ENCODE data around the gene PLD1.

PLD1 gene

DNA sequence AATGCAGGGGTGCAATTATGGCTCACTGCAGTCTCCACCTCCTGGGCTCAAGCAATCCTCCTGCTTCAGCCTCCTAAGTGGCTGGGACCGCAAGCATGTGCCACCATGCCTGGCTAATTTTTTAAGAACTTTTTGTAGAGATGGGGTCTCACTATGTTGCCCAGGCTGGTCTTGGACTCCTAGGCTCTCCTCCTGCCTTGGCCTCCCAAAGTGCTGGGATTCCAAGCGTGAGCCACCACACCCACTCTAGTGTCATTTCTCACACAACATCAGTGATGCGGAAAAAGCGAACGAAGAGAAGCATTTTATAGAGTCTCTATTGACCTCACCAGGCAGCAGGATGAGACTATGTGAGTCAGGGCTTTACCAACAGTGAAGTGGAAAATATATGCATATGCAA is 137.7 kb downstream of the PLD1 start:
- no peak for DNase-seq (ENCODE audit: low read depth in 1 of 2, low spot score in 1 of 2)

DNA sequence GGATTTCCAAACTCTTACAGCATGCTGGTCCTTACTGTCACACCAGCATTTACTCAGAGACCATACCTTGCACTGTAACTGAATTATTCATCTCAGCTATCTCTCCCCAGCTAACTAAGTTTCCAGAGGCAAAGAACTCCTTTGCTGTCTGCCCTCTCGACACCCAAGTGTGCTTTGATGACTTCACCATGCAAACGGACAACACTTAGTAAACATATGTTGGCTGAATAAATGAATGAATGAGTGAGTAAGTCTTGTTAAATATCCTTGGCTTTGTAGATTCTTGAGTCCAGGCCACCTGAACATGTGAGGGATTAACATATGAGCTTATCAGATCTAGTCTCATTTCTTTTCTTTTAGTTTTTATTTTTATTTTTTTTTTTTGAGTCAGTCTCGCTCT is 138.2 kb downstream of the PLD1 start:
- no peak for DNase-seq (ENCODE audit: low read depth in 1 of 2, low spot score in 1 of 2)

- no peak for DNase-seq (ENCODE audit: low read depth in 1 of 2, low spot score in 1 of 2)
Measured at GRCh38 chr3:171671709-171672108, 138.6 kb downstream of the PLD1 start.

DNA sequence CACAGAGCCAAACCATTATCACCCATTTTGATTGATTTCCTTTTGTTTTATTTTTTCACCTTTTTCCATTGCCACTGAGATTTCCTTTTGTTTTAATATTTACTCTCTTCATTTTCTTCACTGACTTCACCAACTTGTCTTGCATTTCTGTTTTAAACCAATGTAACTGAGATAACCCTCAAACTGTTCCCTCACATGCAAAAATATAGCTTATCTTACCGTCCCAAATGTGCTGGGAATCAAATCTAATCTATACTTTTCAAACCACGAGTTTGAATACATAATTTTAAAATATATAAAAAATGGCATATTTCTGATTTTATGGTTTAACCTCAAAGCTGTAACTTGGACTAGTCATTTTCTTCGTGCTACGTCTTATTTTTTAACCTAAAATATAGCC is 143.8 kb downstream of the PLD1 start:
- no peak for DNase-seq (ENCODE audit: low read depth in 1 of 2, low spot score in 1 of 2)

- DNase-seq (ENCODE audit: low read depth in 1 of 2, low spot score in 1 of 2), result no peak
Measured at GRCh38 chr3:171663805-171664204, 146.5 kb downstream of the PLD1 start.

GRCh38 chr3:171661484-171661883 is 148.8 kb downstream of the PLD1 start:
- DNase-seq (ENCODE audit: low read depth in 1 of 2, low spot score in 1 of 2), result no peak

DNA sequence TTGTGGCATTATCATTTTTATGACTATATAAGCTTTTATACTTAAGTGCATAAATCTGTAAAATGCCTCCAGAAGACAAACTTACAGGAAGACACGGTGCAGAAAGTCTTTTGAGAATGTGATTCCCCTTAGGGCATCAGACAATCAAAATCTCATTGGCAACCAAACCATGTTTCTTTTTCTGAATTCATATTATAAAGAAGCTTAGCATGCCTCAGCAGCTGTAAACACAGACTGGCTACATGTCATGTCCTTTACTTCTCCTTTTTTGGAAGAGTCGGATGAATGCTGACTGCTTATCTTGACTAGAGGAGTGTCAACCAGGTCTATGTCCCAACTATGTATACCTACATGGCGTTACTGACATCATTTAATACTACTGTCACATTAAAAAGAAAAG is 150.1 kb downstream of the PLD1 start:
- no peak for DNase-seq (ENCODE audit: low read depth in 1 of 2, low spot score in 1 of 2)

- no peak for DNase-seq (ENCODE audit: low read depth in 1 of 2, low spot score in 1 of 2)
Measured at GRCh38 chr3:171658841-171659240, 151.4 kb downstream of the PLD1 start.

GRCh38 chr3:171654809-171655208 is 155.5 kb downstream of the PLD1 start:
- no peak for DNase-seq (ENCODE audit: low read depth in 1 of 2, low spot score in 1 of 2)

DNA sequence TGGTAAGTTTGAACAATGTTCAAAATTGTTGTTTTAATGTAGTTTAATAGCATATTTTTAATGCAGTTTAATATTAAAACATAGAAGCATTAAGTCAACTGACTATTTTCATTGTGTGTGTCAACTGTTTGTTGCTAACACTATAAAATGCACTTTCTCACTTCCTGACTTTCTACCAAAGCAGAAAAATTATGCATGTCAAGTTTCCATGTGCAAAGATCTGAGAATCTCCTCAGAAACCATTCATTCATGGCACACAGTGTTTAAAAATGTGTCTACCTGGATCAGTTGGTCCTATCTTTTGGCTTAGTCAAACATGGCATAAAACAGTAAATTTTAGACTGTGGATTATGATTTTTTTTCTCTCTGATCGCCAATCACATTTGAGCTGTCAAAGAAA is 156.0 kb downstream of the PLD1 start:
- no peak for DNase-seq (ENCODE audit: low read depth in 1 of 2, low spot score in 1 of 2)

DNA sequence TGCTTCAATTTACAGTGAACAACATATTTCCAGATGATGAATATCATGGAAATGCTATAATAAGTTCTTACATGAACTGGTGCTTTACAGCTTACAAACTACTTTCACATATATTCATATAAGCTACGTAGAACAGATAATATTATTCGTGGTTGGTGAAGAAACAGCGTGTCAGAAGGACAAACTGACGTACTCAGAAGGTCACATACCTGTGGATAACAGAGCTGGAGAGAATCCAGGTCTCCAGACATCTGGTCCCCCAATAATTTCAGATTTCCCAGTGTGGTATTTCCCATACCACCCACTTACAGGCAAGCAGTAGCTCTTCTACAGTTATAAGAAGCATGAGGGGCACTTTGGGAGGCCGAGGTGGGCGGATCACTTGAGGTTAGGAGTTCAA is 156.6 kb downstream of the PLD1 start:
- DNase-seq (ENCODE audit: low read depth in 1 of 2, low spot score in 1 of 2), result no peak

DNA sequence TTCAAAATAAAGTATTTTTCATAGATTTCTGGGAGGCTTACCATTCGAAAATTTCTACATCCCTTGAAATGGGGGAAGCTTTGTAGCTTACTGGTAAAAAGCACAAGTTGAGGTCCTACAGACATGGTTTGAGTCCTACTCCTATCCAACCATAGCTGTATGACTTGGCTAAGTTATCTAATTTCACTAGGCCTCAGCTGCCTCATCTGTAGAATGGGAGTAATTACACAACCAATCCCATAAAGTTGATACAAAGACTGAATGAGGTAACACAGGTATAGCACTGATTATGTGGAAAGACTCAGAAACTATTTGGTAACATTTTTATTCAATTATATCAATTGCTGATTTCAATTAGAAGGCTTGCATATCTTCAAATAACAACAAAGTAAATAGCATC is 157.4 kb downstream of the PLD1 start:
- no peak for DNase-seq (ENCODE audit: low read depth in 1 of 2, low spot score in 1 of 2)

GRCh38 chr3:171649911-171650592 is 160.2 kb downstream of the PLD1 start:
- DNase-seq (ENCODE audit: low read depth in 1 of 2, low spot score in 1 of 2), result no peak

DNA sequence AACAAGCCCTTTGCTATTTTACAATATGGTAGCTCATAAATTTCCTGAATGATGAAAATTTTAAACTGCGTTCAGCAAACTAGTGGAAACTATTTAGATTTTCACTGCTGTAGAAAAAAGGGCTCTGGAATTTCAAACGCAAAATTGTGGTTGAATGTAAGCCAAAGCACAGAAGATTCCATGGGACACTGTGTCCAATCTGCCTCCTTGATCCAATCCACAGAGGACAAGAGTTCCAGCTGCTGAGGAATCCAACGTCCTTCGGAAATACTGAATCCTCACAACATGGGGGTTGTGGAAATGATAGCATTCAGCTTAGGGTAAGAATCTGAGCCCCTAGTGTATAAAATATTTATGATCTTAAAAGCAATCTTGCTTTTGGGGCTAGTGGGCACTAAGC is 161.0 kb downstream of the PLD1 start:
- no peak for DNase-seq (ENCODE audit: low read depth in 1 of 2, low spot score in 1 of 2)

- DNase-seq (ENCODE audit: low read depth in 1 of 2, low spot score in 1 of 2), result no peak
Measured at GRCh38 chr3:171648069-171648468, 162.2 kb downstream of the PLD1 start.

DNA sequence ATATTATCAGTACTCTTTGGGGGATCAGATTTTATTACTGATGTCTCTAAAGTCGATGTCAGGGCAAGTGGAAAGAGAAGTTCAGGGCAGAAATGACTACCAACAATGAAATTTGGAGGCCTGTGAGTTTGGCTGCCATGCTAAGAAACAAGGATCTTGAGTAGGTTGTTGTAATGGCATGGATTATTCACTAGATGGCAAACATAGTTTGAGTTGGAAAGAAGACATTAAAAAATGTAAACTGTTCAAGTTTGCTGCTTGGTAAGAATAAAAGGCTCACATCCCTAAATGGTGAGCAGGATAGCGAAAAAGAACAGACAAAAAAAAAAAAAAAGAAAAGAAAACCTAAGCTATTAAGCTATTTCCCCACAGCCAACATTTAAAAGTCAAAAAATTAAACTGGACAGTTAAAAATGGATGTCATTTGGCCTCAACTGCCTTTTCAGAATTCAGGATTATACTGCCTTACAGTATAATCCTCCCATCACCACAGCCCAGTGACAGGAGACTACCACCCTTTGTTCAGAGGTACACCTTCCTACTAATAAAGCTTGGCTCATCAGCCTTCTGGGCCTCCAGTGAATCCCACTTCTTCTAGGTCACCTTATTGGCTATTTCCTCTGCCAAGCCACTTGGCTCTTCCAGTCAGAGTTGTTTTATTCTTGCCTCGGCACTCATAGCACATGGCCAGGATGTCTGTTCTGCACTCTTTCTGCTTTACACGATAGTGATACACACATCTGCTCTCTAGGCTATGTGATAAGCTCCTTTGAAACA is 163.7 kb downstream of the PLD1 start:
- no peak for DNase-seq (ENCODE audit: low read depth in 1 of 2, low spot score in 1 of 2)

DNA sequence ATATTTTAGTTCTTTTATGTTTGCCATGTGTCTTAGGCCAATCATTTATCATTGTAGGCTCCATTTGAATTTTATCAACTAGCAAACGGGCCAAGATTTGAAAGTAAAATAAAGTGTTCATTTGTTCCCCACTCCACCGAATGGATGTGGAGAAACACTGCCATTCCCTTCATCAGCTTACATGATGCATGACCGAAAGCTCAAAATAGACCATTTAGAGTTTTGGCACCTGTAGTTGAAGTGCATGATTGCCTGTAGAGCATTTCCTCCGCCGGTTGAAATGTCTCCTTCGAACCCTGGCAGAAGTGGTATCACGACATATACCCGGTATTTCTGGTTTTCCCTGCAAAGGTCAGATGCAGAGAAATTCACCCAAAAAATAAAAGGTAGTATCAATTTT is 165.6 kb downstream of the PLD1 start:
- no peak for DNase-seq (ENCODE audit: low read depth in 1 of 2, low spot score in 1 of 2)

GRCh38 chr3:171643681-171644080 is 166.6 kb downstream of the PLD1 start:
- DNase-seq (ENCODE audit: low read depth in 1 of 2, low spot score in 1 of 2), result no peak

GRCh38 chr3:171643033-171643432 is 167.2 kb downstream of the PLD1 start:
- DNase-seq (ENCODE audit: low read depth in 1 of 2, low spot score in 1 of 2), result no peak

DNA sequence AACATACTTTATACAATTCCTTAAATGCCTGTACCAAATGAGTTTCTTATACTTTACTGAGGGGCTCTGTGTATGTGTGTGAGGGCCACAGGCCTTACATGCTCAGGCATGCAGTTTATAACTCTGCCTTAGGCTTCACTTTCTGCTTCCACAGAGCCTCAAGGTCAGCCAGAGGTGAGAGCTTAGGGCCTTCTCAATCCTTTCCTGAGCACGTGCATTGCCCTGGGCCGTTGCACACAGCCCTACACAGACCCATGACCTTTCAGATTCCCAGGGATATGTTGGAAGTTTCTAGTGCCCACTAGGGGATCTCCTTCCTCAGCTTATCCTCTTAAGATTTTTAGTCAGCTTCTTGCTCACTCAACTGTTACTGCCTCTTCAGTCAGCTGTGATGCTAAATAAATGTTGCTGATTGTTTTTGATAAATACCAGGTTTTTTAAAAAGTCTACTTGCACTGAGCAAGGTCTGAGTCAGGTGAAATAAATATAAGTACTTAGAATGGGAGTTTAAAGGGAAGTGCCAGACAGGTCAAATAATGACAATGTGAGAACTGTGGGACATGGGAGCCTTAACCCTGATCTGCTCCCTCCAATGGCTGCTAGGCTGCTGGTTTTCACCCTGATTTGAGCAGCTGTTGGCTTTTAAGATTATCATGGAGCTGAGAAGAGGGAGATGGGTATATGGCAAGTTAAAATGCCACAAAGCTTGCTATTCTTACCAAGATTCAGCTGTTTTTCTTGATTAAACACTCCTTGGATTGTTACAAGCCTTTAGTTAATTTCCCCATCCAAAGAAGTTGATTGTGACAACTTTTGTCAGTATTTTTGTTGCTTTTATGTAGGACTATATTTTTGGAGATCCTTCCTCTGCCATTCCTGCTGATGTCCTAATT is 169.5 kb downstream of the PLD1 start:
- DNase-seq (ENCODE audit: low read depth in 1 of 2, low spot score in 1 of 2), result no peak

GRCh38 chr3:171636666-171637065 is 173.6 kb downstream of the PLD1 start:
- no peak for DNase-seq (ENCODE audit: low read depth in 1 of 2, low spot score in 1 of 2)

GRCh38 chr3:171632766-171633165 is 177.5 kb downstream of the PLD1 start:
- no peak for DNase-seq (ENCODE audit: low read depth in 1 of 2, low spot score in 1 of 2)

Measured in activated T-helper 1 cell treated with anti-CD3 and anti-CD28 coated beads, Interleukin-2, amount 50 U/mL, for 16 hours (primary cell).